GM23338 (cell line): ENCODE results near the gene TIMP4. TPM values are rescaled to one million over a fixed set of nuclear protein-coding genes. Genes with fewer than 3 reads are reported as not detected.

Experiments
- ATAC-seq: fragments of 200-7000 bp; cut with Tn5 transposase; 3 replicates; pipeline ENCODE4 v1.9.1; 2020
- DNase-seq: peaks from one replicate; pipeline ENCODE4 v3.0.0-alpha.2; 2015; ENCODE audit warnings: low spot score
- H2AFZ ChIP-seq: fragments of 200-600 bp; sonication (generic); 2 replicates; pipeline ENCODE4 v1.8.0; 2016; ENCODE audit warnings: antibody characterized with exemption, mild to moderate bottlenecking, moderate library complexity
- H3F3A ChIP-seq: fragments of 200-600 bp; sonication (generic); replicated peaks from 2 replicates; pipeline ENCODE4 v1.8.0; 2017; ENCODE audit warnings: antibody characterized with exemption, mixed run types, low read depth
- H3K27ac ChIP-seq: fragments of 200-600 bp; sonication (generic); 2 replicates; pipeline ENCODE4 v1.6.1; 2016; ENCODE audit warnings: low read depth
- H3K27me3 ChIP-seq: fragments of 200-600 bp; sonication (generic); 2 replicates; pipeline ENCODE4 v1.8.0; 2016; ENCODE audit warnings: mild to moderate bottlenecking, mixed run types, moderate library complexity; ENCODE audit not compliant: insufficient read depth
- H3K36me3 ChIP-seq: fragments of 200-600 bp; sonication (generic); 2 replicates; pipeline ENCODE4 v1.8.0; 2016; ENCODE audit warnings: mild to moderate bottlenecking; ENCODE audit not compliant: insufficient read depth
- H3K4me1 ChIP-seq: fragments of 200-600 bp; sonication (generic); 2 replicates; pipeline ENCODE4 v1.8.0; 2016; ENCODE audit warnings: mild to moderate bottlenecking, moderate library complexity; ENCODE audit not compliant: insufficient read depth
- H3K4me2 ChIP-seq: fragments of 200-600 bp; sonication (generic); 2 replicates; pipeline ENCODE4 v1.7.1; 2017; ENCODE audit warnings: mixed run types
- H3K4me3 ChIP-seq: fragments of 200-600 bp; sonication (generic); 2 replicates; pipeline ENCODE4 v1.6.1; 2016; ENCODE audit warnings: mixed run types
- H3K79me2 ChIP-seq: fragments of 200-600 bp; sonication (generic); replicated peaks from 2 replicates; pipeline ENCODE4 v1.8.0; 2017; ENCODE audit warnings: mild to moderate bottlenecking; ENCODE audit not compliant: insufficient read depth
- H3K9me2 ChIP-seq: fragments of 200-600 bp; sonication (generic); 2 replicates; pipeline ENCODE4 v1.8.0; 2017; ENCODE audit not compliant: insufficient read depth
- H4K20me1 ChIP-seq: fragments of 200-600 bp; sonication (generic); replicated peaks from 2 replicates; pipeline ENCODE4 v1.8.0; 2017; ENCODE audit warnings: mild to moderate bottlenecking; ENCODE audit not compliant: insufficient read depth
- H3K27ac Mint-ChIP-seq: 2 replicates; pipeline ENCODE4 v1.8.0; 2020; ENCODE audit warnings: inconsistent platforms, mild to moderate bottlenecking, moderate library complexity, mixed read lengths
- H3K27me3 Mint-ChIP-seq: 3 replicates; pipeline ENCODE4 v1.8.0; 2022; ENCODE audit warnings: low read depth, mild to moderate bottlenecking, moderate library complexity, mixed read lengths, inconsistent platforms; ENCODE audit not compliant: insufficient read depth, poor library complexity
- H3K36me3 Mint-ChIP-seq: 3 replicates; pipeline ENCODE4 v1.8.0; 2021; ENCODE audit warnings: low read depth, mild to moderate bottlenecking, inconsistent platforms, moderate library complexity, mixed read lengths
- H3K4me1 Mint-ChIP-seq: 3 replicates; pipeline ENCODE4 v1.8.0; 2020; ENCODE audit warnings: mild to moderate bottlenecking, inconsistent platforms, mixed read lengths
- H3K4me3 Mint-ChIP-seq: 3 replicates; pipeline ENCODE4 v1.8.0; 2021; ENCODE audit warnings: moderate library complexity, mild to moderate bottlenecking, inconsistent platforms, mixed read lengths
- H3K9me3 Mint-ChIP-seq: 3 replicates; pipeline ENCODE4 v1.8.0; 2020; ENCODE audit warnings: moderate library complexity, mild to moderate bottlenecking, inconsistent platforms, mixed read lengths
- CREB1 ChIP-seq: fragments of 250-450 bp; sonication (Bioruptor Pico); IDR thresholded peaks from 2 replicates; pipeline ENCODE4 v1.5.0; 2020; ENCODE audit warnings: low read depth, mild to moderate bottlenecking, moderate library complexity
- EZH2 ChIP-seq: fragments of 200-600 bp; sonication (generic); IDR thresholded peaks from one replicate; pipeline ENCODE4 v1.8.0; 2017; ENCODE audit warnings: antibody characterized with exemption, mild to moderate bottlenecking, low read depth; ENCODE audit not compliant: unreplicated experiment
- EZH2phosphoT487 ChIP-seq: fragments of 200-600 bp; sonication (generic); IDR thresholded peaks from one replicate; pipeline ENCODE4 v1.8.1; 2018; ENCODE audit warnings: antibody characterized with exemption; ENCODE audit not compliant: unreplicated experiment
- JUNB ChIP-seq: IDR thresholded peaks from one replicate; pipeline ENCODE4 v1.6.1; 2016; ENCODE audit warnings: antibody characterized with exemption; ENCODE audit not compliant: unreplicated experiment
- NANOG ChIP-seq: IDR thresholded peaks from 2 replicates; pipeline ENCODE4 v1.6.1; 2016; ENCODE audit warnings: antibody characterized with exemption, borderline replicate concordance
- POLR2AphosphoS5 ChIP-seq: IDR thresholded peaks from 2 replicates; pipeline ENCODE4 v1.6.1; 2016; ENCODE audit warnings: antibody characterized with exemption, low read depth
- REST ChIP-seq: IDR thresholded peaks from one replicate; pipeline ENCODE4 v1.6.1; 2018; ENCODE audit warnings: antibody characterized with exemption; ENCODE audit not compliant: unreplicated experiment
- STAT1 ChIP-seq: IDR thresholded peaks from one replicate; pipeline ENCODE4 v1.6.1; 2016; ENCODE audit warnings: antibody characterized with exemption; ENCODE audit not compliant: unreplicated experiment
- ZNF114 ChIP-seq: fragments of 250-450 bp; sonication (Bioruptor Pico); IDR thresholded peaks from 2 replicates; pipeline ENCODE4 v1.5.0; 2020; ENCODE audit warnings: mild to moderate bottlenecking, moderate library complexity
- ZNF331 ChIP-seq: fragments of 250-450 bp; sonication (Bioruptor Pico); IDR thresholded peaks from 2 replicates; pipeline ENCODE4 v1.5.0; 2020; ENCODE audit warnings: low read depth, mild to moderate bottlenecking, moderate library complexity
- ZNF462 ChIP-seq: fragments of 250-450 bp; sonication (Bioruptor Pico); IDR thresholded peaks from 2 replicates; pipeline ENCODE4 v1.5.0; 2020; ENCODE audit warnings: mild to moderate bottlenecking, moderate library complexity
- polyA plus RNA-seq: library from polyadenylated mRNA; unstranded; fragments of >200 nt; fragmentation: Nextera tagmentation; extraction: Ambion mirVana; gene quantifications from 2 replicates; pipeline ENCODE4 v1.2.1, GENCODE V29; 2016
- total RNA-seq: library from RNA; depleted of rRNA; stranded (reverse); fragments of >200 nt; shearing (Covaris generic); gene quantifications from 2 replicates; pipeline ENCODE4 v1.2.3, GENCODE V29; 2014
- TF ChIP-seq, protein P1 (sequence below), 2 experiments: fragments of 200-600 bp in 1 of 2; sonication (generic) in 1 of 2; conservative IDR thresholded peaks; 2 replicates each; pipeline versions ENCODE4 v1.5.1 to v1.6.1; 2016 to 2017; ENCODE audit warnings: antibody characterized with exemption in 2 of 2, low read depth in 2 of 2, mild to moderate bottlenecking in 2 of 2, moderate library complexity in 1 of 2
- TF ChIP-seq, protein P2 (sequence below): IDR thresholded peaks from 2 replicates; pipeline ENCODE4 v1.6.1; 2016; ENCODE audit warnings: antibody characterized with exemption

TIMP4 gene
- total and polyA plus RNA-seq, 2 experiments from 2014 or later, result 6.7 to 11.1 TPM

GRCh38 chr3:12201813-12202212 lies 43.1 kb upstream of the TIMP4 start:
- no peaks in the 10 kb centered on the region for H3K27me3 ChIP-seq
- ATAC-seq, result no peak
- no peak for TF ChIP-seq NANOG
- no peak for TF ChIP-seq STAT1
- TF ChIP-seq ZNF462, result no peak
- no peak for TF ChIP-seq ZNF331
- no peak for TF ChIP-seq JUNB
- no peak for TF ChIP-seq EZH2phosphoT487
- no peak for TF ChIP-seq EZH2
- TF ChIP-seq, protein P1, sequence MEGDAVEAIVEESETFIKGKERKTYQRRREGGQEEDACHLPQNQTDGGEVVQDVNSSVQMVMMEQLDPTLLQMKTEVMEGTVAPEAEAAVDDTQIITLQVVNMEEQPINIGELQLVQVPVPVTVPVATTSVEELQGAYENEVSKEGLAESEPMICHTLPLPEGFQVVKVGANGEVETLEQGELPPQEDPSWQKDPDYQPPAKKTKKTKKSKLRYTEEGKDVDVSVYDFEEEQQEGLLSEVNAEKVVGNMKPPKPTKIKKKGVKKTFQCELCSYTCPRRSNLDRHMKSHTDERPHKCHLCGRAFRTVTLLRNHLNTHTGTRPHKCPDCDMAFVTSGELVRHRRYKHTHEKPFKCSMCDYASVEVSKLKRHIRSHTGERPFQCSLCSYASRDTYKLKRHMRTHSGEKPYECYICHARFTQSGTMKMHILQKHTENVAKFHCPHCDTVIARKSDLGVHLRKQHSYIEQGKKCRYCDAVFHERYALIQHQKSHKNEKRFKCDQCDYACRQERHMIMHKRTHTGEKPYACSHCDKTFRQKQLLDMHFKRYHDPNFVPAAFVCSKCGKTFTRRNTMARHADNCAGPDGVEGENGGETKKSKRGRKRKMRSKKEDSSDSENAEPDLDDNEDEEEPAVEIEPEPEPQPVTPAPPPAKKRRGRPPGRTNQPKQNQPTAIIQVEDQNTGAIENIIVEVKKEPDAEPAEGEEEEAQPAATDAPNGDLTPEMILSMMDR (conservative IDR thresholded peaks at IDR 0.05; ENCODE audit: low read depth in 2 of 2), result no peak
- TF ChIP-seq ZNF114 (CRISPR knock-in tag), result no peak
- no peak for TF ChIP-seq POLR2AphosphoS5
- TF ChIP-seq REST, result no peak
- TF ChIP-seq, protein P2, sequence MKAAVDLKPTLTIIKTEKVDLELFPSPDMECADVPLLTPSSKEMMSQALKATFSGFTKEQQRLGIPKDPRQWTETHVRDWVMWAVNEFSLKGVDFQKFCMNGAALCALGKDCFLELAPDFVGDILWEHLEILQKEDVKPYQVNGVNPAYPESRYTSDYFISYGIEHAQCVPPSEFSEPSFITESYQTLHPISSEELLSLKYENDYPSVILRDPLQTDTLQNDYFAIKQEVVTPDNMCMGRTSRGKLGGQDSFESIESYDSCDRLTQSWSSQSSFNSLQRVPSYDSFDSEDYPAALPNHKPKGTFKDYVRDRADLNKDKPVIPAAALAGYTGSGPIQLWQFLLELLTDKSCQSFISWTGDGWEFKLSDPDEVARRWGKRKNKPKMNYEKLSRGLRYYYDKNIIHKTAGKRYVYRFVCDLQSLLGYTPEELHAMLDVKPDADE, result no peak
- TF ChIP-seq CREB1 (CRISPR knock-in tag), result no peak
- H3F3A ChIP-seq, result no peaks in the 10 kb centered on the region
- H4K20me1 ChIP-seq, result no peaks in the 10 kb centered on the region
- no peak overlapping the region for H3K27ac ChIP-seq
- H3K4me1 ChIP-seq, result no peaks in the 10 kb centered on the region
- H3K4me3 ChIP-seq, result no peak overlapping the region
- no peak overlapping the region for H3K27ac Mint-ChIP-seq
- no peak overlapping the region for H3K4me2 ChIP-seq
- no peaks in the 10 kb centered on the region for H3K9me3 Mint-ChIP-seq
- no peaks in the 10 kb centered on the region for H3K9me2 ChIP-seq
- H2AFZ ChIP-seq, result no peak overlapping the region
- no peak for DNase-seq
- H3K27me3 Mint-ChIP-seq, result no peaks in the 10 kb centered on the region
- H3K36me3 ChIP-seq, result no peaks in the 10 kb centered on the region
- no peaks in the 10 kb centered on the region for H3K4me1 Mint-ChIP-seq
- no peaks in the 10 kb centered on the region for H3K79me2 ChIP-seq
- no peak overlapping the region for H3K4me3 Mint-ChIP-seq
- H3K36me3 Mint-ChIP-seq, result no peaks in the 10 kb centered on the region
